ENCODE data around the gene CCK.

The CCK gene

DNA sequence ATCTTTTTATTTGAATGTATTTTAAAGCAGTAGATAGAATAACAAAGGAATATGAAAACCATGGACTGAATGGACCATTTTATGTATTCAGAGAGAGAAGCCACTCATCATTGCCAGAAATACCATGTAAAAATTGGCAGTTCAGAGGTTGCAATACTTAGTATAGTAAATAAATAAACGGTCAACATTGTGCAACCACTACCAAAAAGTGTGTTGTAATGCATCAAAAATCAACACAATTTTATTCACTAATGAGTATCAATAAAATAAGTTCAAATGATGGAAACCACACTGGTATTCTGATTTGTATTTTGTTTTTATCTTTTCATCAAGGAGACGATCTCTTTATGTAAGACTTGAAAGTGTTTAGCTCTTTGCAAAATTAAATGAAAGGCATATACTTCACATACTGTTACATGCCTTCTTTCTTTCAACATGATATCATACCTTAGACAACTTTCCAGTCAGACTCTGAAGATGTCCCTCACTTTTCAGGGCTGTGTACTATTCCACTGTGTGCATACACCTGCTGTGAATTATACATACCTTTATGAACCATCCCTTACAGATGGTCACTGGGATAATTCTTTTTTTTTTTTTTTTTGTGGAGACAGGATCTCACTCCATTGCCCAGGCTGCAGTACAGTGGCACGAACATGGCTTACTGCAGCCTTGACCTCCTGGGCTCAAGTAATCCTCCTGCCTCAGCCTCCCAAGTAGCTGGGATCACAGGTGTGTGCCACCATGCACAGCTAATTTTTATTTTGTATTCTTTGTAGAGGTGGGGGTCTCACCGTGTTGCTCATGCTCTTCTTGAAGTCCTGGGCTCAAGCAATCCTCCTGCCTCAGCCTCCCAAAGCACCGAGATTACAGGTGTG is 40.3 kb downstream of the CCK start:
- no peak for DNase-seq (ENCODE audit: low read depth in 3 of 3)

DNA sequence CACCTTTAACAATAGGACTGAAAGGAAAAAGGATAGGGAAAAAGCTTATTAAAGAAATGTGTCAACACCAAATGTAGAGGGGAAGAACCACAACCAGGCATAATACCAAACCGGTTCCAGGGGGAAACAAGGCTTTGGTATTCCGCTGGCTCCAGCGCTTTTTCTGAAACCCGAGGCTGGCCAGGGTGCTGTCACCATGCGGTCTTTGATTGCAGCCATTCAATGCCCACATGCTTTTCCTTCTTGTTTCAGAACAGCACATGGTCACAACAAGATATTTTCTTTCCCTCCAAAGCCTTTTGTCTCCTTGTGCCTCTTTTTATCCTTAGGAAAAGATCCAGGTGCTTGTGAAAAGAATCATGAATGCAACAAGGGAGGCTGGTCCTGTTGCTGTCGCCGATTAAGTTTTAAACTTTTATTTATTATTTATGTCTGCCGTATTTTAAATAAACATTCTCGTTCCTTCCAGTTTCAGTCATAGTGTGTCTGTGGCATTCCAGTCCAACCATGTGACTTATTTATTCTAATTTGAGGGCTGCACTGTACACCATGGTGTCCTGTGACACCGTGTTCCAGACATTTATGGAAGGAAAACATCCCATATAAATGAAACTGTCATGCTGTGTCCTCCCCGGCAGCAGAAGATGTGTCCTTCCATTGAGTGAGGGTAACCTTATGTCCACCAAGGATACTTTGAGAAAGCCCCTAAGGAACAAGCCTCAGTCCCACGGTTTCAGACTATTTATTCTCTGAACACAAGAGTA is 41.1 kb downstream of the CCK start:
- no peak for DNase-seq (ENCODE audit: low read depth in 3 of 3)

DNA sequence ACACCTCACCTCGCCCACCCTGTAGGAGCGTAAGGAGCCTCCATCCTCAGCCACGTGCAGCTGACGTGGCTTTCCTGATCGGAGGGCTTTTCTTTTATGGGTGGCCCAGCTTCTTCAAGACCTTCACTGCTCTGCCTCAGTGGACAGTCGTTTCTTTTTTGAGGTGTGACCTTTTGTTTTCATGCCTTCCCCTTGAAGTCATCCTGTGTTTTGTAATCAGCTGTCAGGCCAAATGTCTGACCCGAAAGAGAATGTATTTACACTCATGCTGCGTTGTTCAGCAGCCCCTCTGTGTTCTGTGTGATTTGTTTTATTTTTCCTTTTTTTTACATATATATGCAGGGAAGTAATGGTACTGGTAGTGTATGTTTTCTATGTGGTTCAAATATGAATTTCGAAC is 41.8 kb downstream of the CCK start:
- no peak for DNase-seq (ENCODE audit: low read depth in 3 of 3)

DNA sequence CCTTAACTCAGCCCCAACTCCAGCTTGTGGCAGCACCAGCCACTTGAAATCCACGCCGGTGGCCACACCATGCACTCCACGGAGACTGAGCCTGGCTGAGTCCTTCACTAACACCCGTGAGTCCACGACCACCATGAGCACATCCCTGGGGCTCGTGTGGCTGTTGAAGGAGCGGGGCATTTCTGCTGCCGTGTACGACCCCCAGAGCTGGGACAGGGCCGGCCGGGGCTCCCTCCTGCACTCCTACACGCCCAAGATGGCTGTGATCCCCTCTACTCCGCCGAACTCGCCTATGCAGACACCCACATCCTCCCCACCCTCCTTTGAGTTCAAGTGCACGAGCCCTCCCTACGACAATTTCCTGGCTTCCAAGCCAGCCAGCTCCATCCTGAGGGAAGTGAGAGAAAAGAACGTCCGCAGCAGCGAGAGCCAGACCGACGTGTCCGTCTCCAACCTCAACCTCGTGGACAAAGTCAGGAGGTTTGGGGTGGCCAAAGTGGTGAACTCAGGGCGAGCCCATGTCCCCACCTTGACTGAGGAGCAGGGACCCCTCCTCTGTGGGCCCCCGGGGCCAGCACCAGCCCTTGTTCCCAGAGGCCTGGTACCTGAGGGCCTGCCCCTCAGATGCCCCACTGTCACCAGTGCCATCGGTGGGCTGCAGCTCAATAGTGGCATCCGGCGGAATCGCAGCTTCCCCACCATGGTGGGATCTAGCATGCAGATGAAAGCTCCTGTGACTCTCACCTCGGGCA is 42.9 kb downstream of the CCK start:
- no peak for DNase-seq (ENCODE audit: low read depth in 3 of 3)

DNA sequence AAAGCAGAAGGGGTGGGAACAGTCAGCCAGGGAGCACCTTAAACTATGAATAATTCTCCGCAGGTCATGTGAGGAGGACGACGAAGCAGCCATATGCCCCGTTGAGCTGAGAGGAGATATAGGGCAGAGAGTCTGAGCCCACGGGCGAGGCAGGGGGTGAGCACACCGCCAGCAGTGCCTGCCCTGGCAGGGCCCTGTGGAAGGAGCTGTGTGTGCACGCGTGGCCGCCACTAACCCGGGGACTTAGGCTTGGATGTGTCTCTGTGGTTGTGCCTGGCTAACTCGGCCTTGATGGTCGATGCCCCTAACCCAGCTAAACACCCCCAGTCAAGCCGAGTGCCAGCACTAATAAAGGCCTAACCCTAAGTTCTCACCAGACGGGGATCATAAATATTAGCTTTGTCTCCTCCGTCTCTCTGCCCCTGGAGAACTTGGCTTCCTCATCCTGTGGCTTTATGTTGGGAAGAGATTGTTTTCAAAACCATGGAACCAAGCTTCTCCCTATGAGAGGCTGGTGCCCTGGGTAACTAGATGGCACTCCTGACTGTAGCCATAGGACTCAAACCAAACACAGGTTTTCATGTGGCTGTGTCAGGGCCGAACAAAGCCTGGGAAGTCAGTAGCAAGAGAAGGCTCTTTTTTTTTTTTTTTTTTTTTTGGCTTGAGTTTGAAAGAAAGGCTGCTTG is 45.4 kb downstream of the CCK start:
- DNase-seq (ENCODE audit: low read depth in 3 of 3) = no peak

DNA sequence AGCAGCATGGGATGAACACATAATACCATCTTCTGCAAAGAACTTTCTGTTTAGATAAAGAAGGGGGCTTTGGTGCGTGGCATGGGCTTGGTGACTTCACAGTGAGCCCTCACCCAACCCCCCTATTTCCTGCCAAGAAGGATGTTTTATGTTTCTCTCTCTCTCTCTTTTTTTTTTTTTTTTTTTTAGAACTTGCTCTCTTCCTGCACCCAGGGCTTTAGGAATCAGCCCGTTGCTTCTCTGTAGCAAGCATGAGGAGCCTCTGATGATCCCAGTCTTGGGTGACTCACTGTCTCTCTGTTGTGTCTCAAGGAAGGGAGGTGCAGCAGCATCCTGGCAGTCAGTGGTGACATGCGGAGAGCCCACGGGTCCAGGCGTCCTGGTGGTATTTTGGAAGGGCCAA is 49.1 kb downstream of the CCK start:
- no peak for DNase-seq (ENCODE audit: low read depth in 3 of 3)

DNA sequence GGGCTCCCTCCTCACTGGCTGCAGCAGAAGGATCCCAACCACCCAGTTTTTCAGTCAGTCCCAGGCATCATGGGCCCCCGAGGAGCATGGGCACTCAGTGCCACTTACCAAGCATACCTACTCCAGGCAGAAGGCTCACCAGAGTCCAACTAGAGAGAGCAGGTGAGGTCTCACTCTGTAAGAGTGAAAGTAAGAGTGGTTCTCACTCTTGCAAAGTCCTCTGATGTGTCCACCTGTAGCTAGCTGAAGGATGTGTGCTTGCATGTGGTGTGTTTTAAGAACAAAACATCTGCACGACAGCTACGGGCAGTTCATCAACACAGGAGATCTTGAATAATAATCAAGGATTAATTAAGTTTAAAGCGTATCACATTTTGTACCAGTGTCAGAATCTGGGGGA is 49.7 kb downstream of the CCK start:
- no peak for DNase-seq (ENCODE audit: low read depth in 3 of 3)

DNA sequence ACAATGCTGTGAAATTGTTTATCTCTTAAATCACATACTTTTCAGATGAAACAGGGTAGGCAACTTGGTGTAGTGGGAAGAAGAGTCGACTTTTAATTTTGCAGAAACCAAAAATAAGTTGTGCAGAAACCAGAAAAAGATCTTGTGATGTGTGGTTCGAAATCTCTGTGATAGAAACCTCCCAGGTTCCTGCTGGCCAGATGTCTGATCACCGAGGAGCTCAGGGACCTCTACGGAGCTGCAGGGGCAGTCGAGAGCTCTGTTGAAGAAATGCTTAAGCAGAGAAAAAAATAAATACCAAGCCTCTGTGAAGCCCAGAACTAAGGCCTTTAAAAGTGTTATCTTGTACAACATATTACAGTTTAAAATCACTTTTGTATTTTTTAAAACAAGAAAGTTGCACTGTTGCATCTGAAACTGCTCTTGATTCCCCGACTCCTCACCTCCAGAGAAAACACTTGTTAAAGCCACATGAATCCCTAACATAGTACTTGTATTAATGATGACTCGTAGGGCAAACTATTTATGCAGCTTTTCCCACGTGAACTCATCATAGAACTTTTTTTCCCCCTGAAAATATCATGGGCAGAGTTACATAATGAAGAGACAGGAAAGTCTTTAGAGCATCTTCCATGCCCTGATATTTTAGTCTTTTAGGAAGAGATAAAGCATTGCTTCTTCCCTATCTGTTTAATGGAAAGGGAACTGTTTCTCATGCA is 51.3 kb downstream of the CCK start:
- DNase-seq (ENCODE audit: low read depth in 3 of 3) = no peak

DNA sequence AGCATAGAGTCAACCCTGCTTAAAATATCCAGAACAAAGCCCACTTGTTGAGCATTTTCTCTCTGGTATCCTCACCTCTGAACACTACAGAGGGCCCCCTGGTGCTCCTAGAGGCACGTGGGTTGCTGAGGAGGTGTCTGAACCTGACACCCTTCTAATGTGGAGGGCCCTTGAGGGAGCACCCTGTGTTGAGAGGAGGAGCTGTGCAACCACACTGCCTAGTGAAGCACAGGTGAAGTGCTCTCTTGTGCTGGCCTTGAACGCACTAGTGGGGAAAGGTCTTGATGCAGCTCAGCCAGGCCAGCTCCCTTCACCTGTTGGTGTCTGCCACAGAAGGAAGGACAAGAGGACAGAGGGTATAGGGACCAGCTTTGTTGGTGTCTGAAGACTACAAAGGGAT is 51.9 kb downstream of the CCK start:
- no peak for DNase-seq (ENCODE audit: low read depth in 3 of 3)

DNA sequence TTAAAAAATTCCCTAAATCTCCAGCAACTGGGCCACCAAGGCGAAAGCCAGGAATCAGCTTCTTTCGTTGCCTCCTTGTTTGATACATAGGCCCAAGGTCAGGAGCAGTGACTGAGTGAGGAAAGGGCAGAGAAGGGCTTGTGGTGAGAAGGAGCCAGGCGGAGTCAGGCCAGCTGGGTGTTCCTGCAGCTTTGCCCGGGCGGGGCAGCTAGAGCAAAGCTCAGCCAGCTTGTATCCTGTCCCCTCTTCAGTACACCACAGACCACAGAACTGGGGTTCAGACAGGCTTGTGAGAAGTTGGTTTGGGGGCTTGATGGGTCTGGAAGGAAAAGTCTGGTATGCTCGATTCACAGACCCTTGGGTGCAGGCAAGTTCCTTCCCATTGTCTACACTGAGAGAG is 52.6 kb downstream of the CCK start:
- DNase-seq (ENCODE audit: low read depth in 3 of 3) = no peak

DNA sequence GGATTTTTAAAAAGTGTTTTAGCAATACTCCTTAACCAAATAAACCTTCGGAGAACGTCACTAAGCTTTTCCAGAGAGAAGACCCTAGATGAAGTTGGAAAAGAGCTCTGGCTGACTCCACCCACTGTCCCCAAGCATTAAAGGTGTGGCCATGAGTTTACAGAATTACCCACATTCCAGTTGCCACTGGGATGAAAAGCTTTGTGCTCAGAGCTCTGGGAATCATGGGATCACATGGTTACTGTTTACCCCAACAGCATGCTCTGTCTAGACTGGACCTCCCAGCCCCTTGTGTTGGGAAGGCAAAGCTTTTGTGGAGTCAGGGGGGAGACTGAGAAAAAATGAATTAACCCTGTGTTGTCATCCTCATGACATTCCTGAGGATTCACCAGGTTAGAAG is 55.3 kb downstream of the CCK start:
- DNase-seq (ENCODE audit: low read depth in 3 of 3) = no peak

DNA sequence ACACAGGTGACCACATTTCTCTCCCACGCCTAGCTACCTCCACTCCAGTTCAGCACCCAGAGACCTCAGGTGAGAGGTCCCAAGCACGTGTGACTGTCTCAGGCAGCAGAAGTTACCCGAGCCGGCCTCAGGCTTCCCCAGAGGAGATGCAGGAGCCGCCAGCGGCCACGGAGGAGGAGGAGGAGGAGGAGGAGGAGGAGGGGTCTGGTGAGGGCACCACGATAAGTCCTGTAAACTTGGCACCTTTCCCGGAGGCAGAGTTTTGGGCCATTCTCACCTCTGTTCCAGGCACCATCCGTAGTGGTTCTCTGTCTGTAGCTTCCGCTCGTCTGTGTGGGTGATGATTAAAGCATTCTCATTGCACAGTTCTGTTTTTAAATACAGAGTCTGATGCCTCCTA is 56.1 kb downstream of the CCK start:
- no peak for DNase-seq (ENCODE audit: low read depth in 3 of 3)
